HG03175 (cell line): Measurements from ENCODE around the gene PLA2G2A.
"Not testable (repeated sequence)": the region's sequence is repeated elsewhere in the genome, so short reads cannot be mapped to it uniquely, and the experiment has no call there.

Experiments used
- ATAC-seq: cut with Tn5 transposase; IDR thresholded peaks from one replicate; pipeline ENCODE4 v1.9.1; 2021; ENCODE audit warnings: mild to moderate bottlenecking, moderate library complexity; ENCODE audit not compliant: unreplicated experiment

PLA2G2A gene

DNA sequence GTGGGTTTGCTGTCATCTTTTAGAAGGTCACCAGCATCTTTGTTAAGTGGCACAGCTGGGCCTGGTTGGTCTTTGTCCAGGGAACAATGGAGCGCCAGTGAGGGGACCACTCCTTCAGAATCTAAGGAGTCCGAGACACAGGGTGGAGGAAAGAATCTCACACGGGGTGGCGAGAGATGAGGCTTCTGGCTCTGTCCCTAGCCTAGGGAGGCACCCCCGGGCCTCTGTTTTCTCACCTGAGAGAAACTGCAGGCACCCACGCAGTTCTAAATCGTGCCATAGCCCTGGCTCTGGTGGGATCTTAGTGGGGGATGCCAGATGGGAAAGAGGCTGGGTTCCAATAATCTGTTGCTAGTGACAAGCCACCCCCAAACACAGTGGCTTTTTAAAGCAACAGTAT, 45.1 kb downstream of the PLA2G2A start:
- ATAC-seq, result no peak

DNA sequence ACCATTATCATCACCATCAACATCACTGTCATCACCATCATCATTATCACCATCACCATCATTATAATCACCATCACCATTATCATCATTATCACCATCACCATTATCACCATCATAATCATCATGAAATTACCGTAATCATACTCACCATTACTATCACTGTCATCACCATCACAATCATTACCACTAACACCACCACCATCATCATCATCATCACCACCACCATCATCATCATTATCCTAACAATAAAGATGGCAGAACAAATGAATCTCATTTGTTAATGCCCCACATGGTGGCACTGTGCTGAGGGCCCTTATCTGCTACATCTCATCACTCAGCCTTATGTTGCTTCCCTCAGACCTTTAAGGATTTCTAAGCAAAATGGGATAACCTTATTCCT, 46.6 kb downstream of the PLA2G2A start:
- ATAC-seq, result no peak

DNA sequence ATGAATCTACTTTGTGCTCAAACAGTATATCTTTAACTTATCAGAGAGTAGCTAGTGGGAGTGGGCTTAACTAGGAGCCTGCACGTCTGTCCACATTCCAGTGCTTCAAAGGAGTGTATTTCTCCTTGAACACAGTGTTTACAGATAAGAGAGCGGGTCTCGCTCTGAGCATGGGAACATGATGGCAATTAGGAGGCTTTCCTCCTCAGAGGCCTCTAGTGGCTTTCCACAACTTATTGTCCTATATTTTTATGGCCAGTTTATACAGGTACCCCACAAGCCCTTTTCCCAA, 52.3 kb downstream of the PLA2G2A start:
- ATAC-seq, result not testable (repeated sequence)

DNA sequence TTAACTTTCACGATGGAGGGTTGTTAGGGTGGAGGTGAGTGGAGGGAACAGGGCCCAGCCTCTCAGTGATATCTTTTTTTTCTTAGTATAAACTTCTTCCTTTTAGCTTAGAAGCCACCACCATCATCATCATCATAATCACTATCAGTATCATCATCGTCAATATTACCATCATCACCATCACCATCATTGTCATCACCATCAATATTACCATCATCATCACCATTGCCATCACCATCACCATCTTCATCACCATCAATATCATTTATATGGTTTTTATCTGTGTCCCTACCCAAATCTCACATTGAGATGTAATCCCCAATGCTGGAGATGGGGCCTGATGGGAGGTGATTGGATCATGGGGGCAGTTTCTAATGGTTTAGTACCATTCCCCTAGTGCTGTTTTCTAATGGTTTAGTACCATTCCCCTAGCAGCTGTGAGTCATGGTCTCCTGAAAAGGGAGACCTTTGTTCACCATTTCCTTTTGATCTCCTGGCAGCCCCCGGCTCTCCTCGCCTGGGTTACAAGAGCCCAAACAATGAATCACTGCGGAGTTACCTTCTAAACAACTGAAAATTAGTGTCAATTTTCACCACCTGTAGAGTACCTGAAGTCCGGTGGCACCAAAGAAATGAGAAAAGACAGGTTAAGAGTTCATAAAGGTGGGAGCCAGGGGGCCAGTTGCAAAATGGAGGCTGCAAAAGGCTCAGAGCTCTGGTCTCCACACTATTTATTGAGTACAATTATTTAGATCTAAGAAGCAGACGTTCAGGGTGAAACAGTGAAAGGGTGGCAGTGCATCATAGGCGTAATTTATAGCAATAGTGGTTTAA, 52.9 kb downstream of the PLA2G2A start:
- no peak for ATAC-seq
